Measurements from ENCODE around the gene KRTAP4-12.

- TF ChIP-seq CTCF (IDR thresholded peaks at IDR 0.05; ENCODE audit: insufficient read depth, low read depth, low read length): no peak
- TF ChIP-seq EZH2 (IDR thresholded peaks at IDR 0.05; ENCODE audit: insufficient read depth, low read length): no peak
Measured at GRCh38 chr17:41107941-41108450, 16.0 kb downstream of the KRTAP4-12 start.

Measured in astrocyte (in vitro differentiated cells and primary cell).